ENCODE measurements around the gene COL25A1.

The COL25A1 gene

DNA sequence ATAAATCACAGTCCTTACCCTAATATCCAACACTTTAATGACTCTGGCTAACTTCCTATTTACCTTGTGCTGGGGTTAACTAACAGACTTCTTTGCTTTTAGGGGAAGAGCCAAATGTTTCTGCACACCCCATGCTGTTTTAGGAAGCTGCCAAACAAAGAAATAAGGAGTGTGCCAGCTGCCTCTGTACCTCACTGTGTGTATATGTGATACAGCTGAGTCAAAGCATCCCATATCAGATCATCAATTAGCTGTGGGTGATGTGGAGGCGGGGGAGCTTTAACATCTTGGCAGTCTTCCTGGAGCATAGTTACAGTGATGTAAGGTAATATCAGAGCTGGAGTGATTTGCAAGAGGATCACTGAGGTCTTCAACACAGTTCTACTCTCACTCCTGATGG, 95.4 kb downstream of the COL25A1 start:
- CTCF ChIA-PET = interaction anchor here (1.0 kb wide), 1 partner anchor 10 kb away, joined by 3 read pairs; no protein-coding TSS in a partner anchor
- TF ChIP-seq, protein P1, sequence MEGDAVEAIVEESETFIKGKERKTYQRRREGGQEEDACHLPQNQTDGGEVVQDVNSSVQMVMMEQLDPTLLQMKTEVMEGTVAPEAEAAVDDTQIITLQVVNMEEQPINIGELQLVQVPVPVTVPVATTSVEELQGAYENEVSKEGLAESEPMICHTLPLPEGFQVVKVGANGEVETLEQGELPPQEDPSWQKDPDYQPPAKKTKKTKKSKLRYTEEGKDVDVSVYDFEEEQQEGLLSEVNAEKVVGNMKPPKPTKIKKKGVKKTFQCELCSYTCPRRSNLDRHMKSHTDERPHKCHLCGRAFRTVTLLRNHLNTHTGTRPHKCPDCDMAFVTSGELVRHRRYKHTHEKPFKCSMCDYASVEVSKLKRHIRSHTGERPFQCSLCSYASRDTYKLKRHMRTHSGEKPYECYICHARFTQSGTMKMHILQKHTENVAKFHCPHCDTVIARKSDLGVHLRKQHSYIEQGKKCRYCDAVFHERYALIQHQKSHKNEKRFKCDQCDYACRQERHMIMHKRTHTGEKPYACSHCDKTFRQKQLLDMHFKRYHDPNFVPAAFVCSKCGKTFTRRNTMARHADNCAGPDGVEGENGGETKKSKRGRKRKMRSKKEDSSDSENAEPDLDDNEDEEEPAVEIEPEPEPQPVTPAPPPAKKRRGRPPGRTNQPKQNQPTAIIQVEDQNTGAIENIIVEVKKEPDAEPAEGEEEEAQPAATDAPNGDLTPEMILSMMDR (IDR thresholded peaks at IDR 0.05; ENCODE audit: control extremely low read depth, extremely low read depth, low read depth, missing control alignments) = no peak
- no peak for DNase-seq (ENCODE audit: extremely low spot score)
- POLR2A ChIA-PET = no interaction called here

DNA sequence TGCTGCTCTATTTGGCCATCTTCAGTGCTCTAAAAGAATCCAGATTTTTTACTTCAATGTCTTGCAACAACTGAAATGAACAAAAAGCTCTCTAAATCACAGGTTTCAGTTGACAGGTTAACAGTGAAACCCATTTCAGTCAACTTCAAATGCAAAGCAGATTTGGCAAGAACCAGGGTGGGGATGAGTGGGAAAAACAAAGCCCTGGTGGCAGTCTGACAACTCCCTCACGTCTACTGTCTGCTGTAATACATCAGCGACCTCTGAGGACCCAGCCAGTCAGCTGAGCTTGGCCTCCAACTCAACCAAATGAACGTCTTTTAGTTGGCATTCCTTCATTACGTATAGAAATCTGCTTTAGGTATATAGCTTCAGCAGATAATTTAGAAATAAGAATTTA, 95.8 kb downstream of the COL25A1 start:
- TF ChIP-seq, protein P1 (IDR thresholded peaks at IDR 0.05; ENCODE audit: control extremely low read depth, extremely low read depth, low read depth, missing control alignments) = no peak
- CTCF ChIA-PET = no interaction called here
- POLR2A ChIA-PET = no interaction called here
- DNase-seq (ENCODE audit: extremely low spot score) = no peak

DNA sequence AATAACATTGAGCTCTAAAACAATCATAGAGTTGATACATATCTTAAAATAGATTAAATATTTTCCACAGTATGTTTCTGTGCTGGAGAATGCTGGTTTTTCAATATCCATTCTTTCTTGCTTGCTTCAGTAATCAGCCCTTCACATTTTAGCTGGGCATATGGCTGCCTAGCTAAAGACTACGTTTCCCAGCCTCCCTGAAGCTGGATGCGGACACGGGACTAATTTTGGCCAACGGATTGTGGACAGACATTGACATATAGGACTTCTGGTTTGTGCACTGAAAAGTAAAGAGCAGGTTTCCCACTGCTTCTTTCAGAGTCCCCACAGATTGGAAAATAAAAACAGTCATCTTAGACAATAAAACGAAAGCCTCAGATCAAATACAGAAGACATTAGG, 97.3 kb downstream of the COL25A1 start:
- ChIA-PET POLR2A (no interaction called here), CTCF (no interaction called here)
- DNase-seq (ENCODE audit: extremely low spot score) = no peak
- TF ChIP-seq, protein P1 (IDR thresholded peaks at IDR 0.05; ENCODE audit: control extremely low read depth, extremely low read depth, low read depth, missing control alignments) = no peak

DNA sequence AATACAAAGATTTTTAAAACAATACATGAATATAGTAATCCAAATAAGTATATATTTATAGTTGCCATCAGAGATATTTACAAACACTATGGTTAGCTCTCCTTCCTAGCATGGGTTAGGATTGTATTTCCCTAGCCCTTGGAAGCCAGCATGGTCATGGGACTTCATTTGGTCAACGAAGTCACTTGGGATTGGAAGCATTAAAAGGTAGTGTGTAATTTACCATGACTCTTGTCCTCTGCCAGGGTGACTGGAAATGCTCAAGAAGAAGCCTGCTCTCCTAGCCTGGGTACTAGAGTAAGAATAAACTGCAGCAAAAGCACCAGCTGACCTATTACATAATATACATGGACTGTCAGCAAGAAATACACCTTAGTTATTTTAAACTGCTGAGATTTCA, 102.9 kb downstream of the COL25A1 start:
- DNase-seq (ENCODE audit: extremely low spot score) = no peak
- ChIA-PET POLR2A (no interaction called here), CTCF (interaction anchor here (1.5 kb wide), 1 partner anchor 45 kb away, joined by 5 read pairs; no protein-coding TSS in a partner anchor)
- TF ChIP-seq, protein P1 (IDR thresholded peaks at IDR 0.05; ENCODE audit: control extremely low read depth, extremely low read depth, low read depth, missing control alignments) = no peak

DNA sequence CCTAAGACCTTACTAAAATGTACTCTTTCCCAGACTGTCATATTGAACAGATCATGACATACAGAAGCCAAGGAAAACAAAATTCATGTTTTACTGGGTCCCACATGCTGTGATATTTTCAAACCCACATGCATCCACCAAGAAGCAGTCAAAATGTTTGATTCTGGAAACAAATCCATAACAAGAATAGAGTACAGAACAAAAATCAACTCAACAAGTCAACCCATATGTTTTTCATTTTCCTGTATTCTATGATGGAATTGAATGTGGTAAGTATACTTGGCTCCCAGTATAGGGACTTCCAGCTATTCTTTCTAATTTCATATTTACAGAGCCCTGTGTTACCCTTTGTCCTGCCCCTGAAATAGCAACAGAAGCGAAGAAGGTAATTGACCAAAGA, 106.8 kb downstream of the COL25A1 start:
- TF ChIP-seq, protein P1 (IDR thresholded peaks at IDR 0.05; ENCODE audit: control extremely low read depth, extremely low read depth, low read depth, missing control alignments) = no peak
- CTCF ChIA-PET = no interaction called here
- POLR2A ChIA-PET = no interaction called here
- DNase-seq (ENCODE audit: extremely low spot score) = no peak

DNA sequence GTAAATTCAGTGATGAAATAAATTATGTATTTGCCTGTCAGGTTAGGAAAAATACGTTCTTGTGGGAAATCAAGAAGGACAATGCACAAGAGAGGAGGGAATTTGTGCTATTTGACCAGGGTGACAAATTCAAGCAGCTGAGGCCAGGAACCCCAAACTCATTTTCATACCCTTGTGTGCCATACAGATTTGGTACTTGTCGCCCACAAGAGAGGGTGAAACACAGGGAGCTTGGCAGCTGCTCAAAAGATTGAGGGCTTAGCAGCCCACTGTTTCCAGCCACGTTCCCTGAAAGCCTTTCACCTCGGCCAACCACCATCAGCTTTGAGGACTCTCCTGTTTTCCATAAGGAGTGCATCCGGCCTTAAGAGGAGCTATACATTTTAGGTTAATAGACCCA, 111.2 kb downstream of the COL25A1 start:
- no peak for DNase-seq (ENCODE audit: extremely low spot score)
- CTCF ChIA-PET = no interaction called here
- POLR2A ChIA-PET = no interaction called here
- TF ChIP-seq, protein P1 (IDR thresholded peaks at IDR 0.05; ENCODE audit: control extremely low read depth, extremely low read depth, low read depth, missing control alignments) = no peak

DNA sequence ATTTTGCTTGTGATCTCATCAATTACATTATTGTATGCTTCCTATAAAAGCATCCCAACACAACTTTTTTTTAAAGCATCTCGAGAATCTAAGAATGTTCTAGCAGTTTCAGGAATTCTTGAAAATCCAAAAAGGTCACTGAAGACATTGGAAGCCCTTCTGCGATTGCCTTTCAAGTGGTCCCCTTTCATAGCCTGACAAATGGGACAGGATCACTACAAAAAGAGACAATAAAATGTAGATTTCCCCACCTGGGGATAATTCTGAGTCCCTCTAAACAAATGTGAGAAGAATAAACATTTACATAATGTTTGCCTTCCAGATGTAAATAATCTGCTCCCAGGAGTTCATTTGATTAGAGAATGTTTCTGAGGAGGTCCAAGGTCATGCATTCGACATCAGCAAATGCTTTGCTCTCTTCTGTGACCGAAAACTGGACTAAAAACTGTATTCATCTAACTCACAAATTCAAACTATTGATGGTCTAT, 116.0 kb downstream of the COL25A1 start:
- CTCF ChIA-PET = no interaction called here
- TF ChIP-seq, protein P1 (IDR thresholded peaks at IDR 0.05; ENCODE audit: control extremely low read depth, extremely low read depth, low read depth, missing control alignments) = no peak
- no peak for DNase-seq (ENCODE audit: extremely low spot score)
- POLR2A ChIA-PET = no interaction called here
